Frontal cortex (tissue), 4 donors: ENCODE results near the gene GMDS. TPM values are rescaled to one million over a fixed set of nuclear protein-coding genes. Genes with fewer than 3 reads are reported as not detected.

Source experiments
- DNase-seq, 2 donors: peaks; one replicate each; pipeline ENCODE4 v3.0.0; 2012; ENCODE audit warnings: low spot score in 2 of 2
- FAIRE-seq: peaks from 2 replicates; lab custom pipeline; 2012; peaks lifted over from hg19 to GRCh38; lab: Jason Lieb, UNC
- total RNA-seq: library from RNA; depleted of rRNA; stranded (reverse); fragments of >200 nt; gene quantifications from one replicate; pipeline ENCODE4 v1.2.3, GENCODE V29; 2014
- donor health status: control.
- donor health status: control.
- donor health status: control.

Gene GMDS
- total RNA-seq, 1 donor from 2014 or later = 5.3 TPM

- FAIRE-seq = no peak
- no peak for DNase-seq
Observed at GRCh38 chr6:1802491-1803395, 442.7 kb downstream of the GMDS start.

- DNase-seq (no peak), FAIRE-seq (no peak)
Observed at GRCh38 chr6:1801401-1801800, 444.0 kb downstream of the GMDS start.

DNA sequence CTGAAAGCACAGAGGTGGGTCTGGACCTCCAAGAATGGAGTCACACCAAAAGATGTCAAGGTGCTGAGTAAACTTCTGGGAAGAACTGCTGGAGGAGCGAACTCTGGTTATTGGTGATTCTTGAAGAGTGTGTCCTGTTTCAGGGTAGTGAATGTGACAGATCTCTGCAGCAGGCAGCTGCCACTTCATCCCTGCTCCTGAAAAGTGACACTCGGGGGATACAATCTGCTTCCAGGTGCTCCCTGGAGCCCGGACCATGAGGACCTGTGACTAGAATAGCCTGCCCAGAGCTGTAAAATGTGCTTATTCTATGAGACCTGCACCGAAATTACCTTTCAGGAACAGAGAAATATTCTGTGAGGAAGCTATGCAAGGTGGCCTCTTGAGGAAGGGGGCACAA lies 444.6 kb downstream of the GMDS start:
- DNase-seq (no peak), FAIRE-seq (no peak)

GRCh38 chr6:1798965-1799325 lies 446.5 kb downstream of the GMDS start:
- no peak for FAIRE-seq
- no peak for DNase-seq

- FAIRE-seq = no peak
- DNase-seq = no peak
Observed at GRCh38 chr6:1798303-1798964, 447.0 kb downstream of the GMDS start.

DNA sequence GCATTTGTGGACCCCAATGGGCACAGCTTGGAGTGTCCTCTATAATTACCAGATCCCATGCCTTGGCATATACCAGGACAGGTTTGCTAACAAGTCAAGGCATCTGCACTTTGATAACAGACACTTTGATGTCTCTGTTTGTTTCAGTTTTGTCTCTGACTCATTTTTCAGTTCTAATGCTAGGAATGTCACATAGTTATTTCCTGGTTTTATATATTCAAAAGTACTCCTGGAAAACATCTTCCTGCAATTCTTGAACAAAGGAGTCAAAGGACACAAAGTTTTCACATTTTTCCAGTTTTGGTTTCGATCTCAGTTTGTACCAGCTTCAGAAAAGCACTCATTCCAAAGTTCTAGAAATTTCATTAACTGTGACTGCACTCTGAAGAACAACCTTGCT lies 447.6 kb downstream of the GMDS start:
- FAIRE-seq = no peak

GRCh38 chr6:1796706-1797529 lies 448.5 kb downstream of the GMDS start:
- no peak for FAIRE-seq

More for the DNA sequence above, 447.6 kb downstream of the GMDS start:
- no peak for DNase-seq

DNA sequence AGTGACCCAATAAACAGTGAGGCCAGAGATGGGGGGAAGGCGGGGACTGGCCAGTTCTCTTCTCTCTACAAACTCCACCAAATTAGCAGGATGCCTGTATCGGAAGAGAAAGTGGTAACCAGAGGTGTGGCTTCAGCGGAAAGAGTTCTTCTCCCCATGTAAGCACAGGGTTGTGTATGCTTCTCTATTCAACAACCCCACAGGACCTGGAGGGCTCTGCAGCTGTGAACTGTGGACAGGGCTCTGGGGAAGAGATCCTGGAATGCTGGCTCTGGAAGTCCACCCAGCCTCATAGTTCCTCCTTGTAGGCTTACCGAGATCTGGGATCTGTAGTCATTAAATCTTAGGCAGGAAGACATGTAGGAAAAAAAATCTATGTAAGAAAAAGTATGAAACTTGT lies 449.5 kb downstream of the GMDS start:
- DNase-seq (no peak), FAIRE-seq (no peak)

More at GRCh38 chr6:1796706-1797529, 448.5 kb downstream of the GMDS start:
- no peak for DNase-seq

- no peak for FAIRE-seq
Observed at GRCh38 chr6:1792989-1793388, 452.4 kb downstream of the GMDS start.

DNA sequence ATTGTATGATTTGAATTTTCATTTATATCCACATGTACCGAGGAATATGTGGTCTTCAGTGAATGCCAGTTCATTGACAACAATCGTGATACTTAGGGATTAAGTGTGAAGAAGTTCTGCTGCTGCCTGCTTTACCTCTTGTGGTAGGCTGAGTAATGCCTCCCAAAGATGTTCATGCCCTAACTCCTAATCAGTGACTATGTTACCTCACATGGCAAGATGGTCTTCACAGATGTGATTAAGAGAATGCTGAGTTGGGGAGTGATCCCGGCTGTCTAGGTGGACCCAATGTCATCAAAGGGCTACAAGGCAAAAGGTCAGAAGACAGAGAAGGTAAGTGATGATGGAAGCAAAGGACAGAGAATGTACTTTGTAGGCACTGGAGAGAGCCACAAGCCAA lies 454.7 kb downstream of the GMDS start:
- no peak for FAIRE-seq
- no peak for DNase-seq

More at GRCh38 chr6:1792989-1793388, 452.4 kb downstream of the GMDS start:
- DNase-seq = no peak

DNA sequence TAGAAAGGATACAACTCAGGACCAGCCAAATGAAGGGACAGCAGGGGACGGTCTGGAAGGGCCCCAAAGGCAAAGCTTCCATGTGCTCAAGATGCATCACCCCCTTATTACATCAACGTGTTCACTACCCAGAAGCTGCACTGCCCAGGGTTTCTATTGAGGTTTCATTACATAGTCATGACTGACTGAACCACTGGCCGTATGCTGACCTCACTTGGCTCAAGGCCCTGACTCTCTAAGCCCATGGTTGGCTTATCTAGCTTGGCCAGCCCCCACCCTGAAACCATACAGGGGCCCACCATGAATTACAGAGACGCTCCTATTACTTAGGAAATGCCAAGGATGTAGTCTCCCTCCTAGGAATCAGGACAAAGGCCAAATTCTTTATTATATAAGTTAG lies 456.3 kb downstream of the GMDS start:
- DNase-seq = no peak
- FAIRE-seq = no peak

GRCh38 chr6:1787894-1788293 lies 457.5 kb downstream of the GMDS start:
- FAIRE-seq (no peak), DNase-seq (no peak)

GRCh38 chr6:1786455-1787453 lies 458.7 kb downstream of the GMDS start:
- FAIRE-seq = no peak

DNA sequence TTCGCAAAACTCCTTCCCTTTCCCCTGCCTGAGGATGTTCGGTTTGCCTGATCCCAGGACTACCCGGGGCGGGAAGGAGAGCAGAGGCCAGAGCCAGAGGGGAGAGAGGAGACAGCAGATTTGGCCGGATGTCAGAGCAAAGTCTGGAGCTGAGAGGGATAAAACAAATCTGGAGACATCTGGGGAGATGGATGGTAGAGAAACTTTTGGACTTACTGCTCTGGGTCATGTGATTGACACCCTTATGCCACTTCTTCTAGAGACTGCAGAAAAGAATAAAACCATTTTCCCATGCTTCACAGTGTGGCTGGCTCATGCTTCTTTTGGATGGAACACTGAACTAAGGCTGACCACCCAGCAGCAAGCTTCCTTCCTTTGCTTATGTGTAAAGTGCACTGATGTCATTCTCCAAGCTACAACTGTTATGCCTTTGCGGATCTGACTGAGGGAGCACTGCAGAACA lies 461.0 kb downstream of the GMDS start:
- DNase-seq = no peak
- no peak for FAIRE-seq

More at GRCh38 chr6:1786455-1787453, 458.7 kb downstream of the GMDS start:
- DNase-seq = no peak

GRCh38 chr6:1781817-1782184 lies 463.6 kb downstream of the GMDS start:
- FAIRE-seq = no peak
- DNase-seq = no peak

GRCh38 chr6:1781152-1781816 lies 464.1 kb downstream of the GMDS start:
- DNase-seq (no peak), FAIRE-seq (no peak)

GRCh38 chr6:1780251-1780867 lies 465.0 kb downstream of the GMDS start:
- DNase-seq (no peak), FAIRE-seq (no peak)

GRCh38 chr6:1778686-1779235 lies 466.6 kb downstream of the GMDS start:
- DNase-seq = peak in 1 of 2 donors; percentile 38
- no peak for FAIRE-seq
